BLaER1 (cell line): ENCODE data around the gene REG3A.

ENCODE experiments used
- H3K27ac ChIP-seq: shearing (Covaris generic); formaldehyde crosslinking; 2 replicates; pipeline ENCODE4 v1.8.1; 2022
- H3K27me3 ChIP-seq: shearing (Covaris generic); formaldehyde crosslinking; 2 replicates; pipeline ENCODE4 v1.8.1; 2022
- H3K36me3 ChIP-seq: shearing (Covaris generic); formaldehyde crosslinking; 2 replicates; pipeline ENCODE4 v1.8.1; 2022
- H3K4me1 ChIP-seq: shearing (Covaris generic); formaldehyde crosslinking; 2 replicates; pipeline ENCODE4 v1.8.1; 2022
- H3K4me2 ChIP-seq: shearing (Covaris generic); formaldehyde crosslinking; 2 replicates; pipeline ENCODE4 v1.8.1; 2022
- H3K4me3 ChIP-seq: shearing (Covaris generic); formaldehyde crosslinking; 2 replicates; pipeline ENCODE4 v1.8.1; 2022
- H3K9ac ChIP-seq: shearing (Covaris generic); formaldehyde crosslinking; 2 replicates; pipeline ENCODE4 v1.8.1; 2022
- H3K9me3 ChIP-seq: shearing (Covaris generic); formaldehyde crosslinking; 2 replicates; pipeline ENCODE4 v1.8.1; 2022
- H4K20me1 ChIP-seq: shearing (Covaris generic); formaldehyde crosslinking; 2 replicates; pipeline ENCODE4 v1.8.1; 2022
- Cebpa-rat ChIP-seq: shearing (Covaris generic); IDR thresholded peaks from 2 replicates; pipeline ENCODE4 v1.8.1; 2022

Gene REG3A

GRCh38 chr2:79162801-79163200 lies 3.2 kb upstream of the REG3A start:
- no peaks in the 10 kb centered on the region for H4K20me1 ChIP-seq
- no peaks in the 10 kb centered on the region for H3K27me3 ChIP-seq
- no peak overlapping the region for H3K4me3 ChIP-seq
- H3K9ac ChIP-seq: no peak overlapping the region
- H3K36me3 ChIP-seq: no peaks in the 10 kb centered on the region
- H3K9me3 ChIP-seq: no peaks in the 10 kb centered on the region
- H3K4me2 ChIP-seq: no peak overlapping the region
- no peak overlapping the region for H3K27ac ChIP-seq
- no peaks in the 10 kb centered on the region for H3K4me1 ChIP-seq
- no peak for TF ChIP-seq Cebpa-rat

DNA sequence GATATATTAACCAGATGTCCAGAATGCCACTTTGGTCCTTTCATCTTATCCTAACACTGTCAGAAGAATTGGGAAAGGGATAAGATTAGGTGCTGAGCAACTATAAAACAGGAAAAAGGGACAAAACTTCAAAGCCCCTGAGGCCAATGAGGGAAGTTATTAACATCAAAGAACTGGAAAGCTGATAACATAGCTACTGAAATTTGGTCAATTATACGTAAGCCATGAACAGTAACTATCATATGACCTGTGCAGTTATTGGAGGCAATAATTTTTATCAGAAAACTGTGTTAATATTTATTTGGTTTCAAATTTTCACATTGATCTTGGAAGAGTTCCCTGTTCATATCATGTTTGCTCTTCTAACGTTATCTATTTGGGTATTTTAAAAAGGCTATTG lies 2.6 kb upstream of the REG3A start:
- H4K20me1 ChIP-seq: no peaks in the 10 kb centered on the region
- no peak overlapping the region for H3K4me3 ChIP-seq
- no peak overlapping the region for H3K9ac ChIP-seq
- TF ChIP-seq Cebpa-rat: no peak
- no peak overlapping the region for H3K27ac ChIP-seq
- no peaks in the 10 kb centered on the region for H3K36me3 ChIP-seq
- H3K9me3 ChIP-seq: no peaks in the 10 kb centered on the region
- no peaks in the 10 kb centered on the region for H3K27me3 ChIP-seq
- no peaks in the 10 kb centered on the region for H3K4me1 ChIP-seq
- H3K4me2 ChIP-seq: no peak overlapping the region

GRCh38 chr2:79159030-79159429 lies 523 bp downstream of the REG3A start:
- no peaks in the 10 kb centered on the region for H3K4me1 ChIP-seq
- H3K4me2 ChIP-seq: no peak overlapping the region
- no peak overlapping the region for H3K27ac ChIP-seq
- no peaks in the 10 kb centered on the region for H3K27me3 ChIP-seq
- H3K4me3 ChIP-seq: no peak overlapping the region
- H4K20me1 ChIP-seq: no peaks in the 10 kb centered on the region
- H3K9ac ChIP-seq: no peak overlapping the region
- H3K9me3 ChIP-seq: no peaks in the 10 kb centered on the region
- H3K36me3 ChIP-seq: no peaks in the 10 kb centered on the region
- TF ChIP-seq Cebpa-rat: no peak

DNA sequence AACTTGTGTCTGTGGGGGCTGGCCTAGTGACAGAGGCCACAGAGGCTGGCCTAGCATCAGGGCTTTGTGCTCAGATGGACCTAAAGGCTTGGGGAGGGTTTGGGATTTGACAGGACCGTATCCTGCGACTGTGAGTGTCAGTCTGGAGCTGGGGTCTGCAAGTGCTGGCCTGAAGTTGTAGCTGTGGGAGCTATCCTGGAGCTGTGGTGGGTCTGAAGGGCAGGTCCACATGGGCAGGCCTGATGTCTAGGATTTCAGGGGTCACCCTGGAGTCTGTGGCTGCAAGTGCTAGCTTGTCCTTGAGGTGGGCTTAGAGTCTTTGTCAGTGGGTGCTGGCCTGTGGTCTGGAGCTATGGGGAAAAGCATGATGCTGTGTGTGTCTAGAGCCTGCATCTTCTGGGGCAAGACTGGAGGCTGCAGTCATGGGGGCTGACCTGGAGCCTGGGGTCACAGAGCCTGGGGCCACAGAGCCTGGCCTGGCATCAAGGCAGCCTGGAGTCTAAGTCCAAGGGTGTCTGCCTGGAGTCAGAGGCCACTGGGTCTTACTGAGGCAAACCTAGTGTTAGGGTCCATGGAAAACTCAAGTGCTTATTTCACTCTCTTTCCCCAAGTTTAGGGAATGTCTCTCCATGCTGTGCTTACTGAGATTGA lies 3.6 kb downstream of the REG3A start:
- H3K4me1 ChIP-seq: no peaks in the 10 kb centered on the region
- no peaks in the 10 kb centered on the region for H4K20me1 ChIP-seq
- no peak overlapping the region for H3K4me3 ChIP-seq
- no peaks in the 10 kb centered on the region for H3K9me3 ChIP-seq
- no peaks in the 10 kb centered on the region for H3K36me3 ChIP-seq
- H3K4me2 ChIP-seq: no peak overlapping the region
- H3K9ac ChIP-seq: no peak overlapping the region
- no peak for TF ChIP-seq Cebpa-rat
- H3K27me3 ChIP-seq: no peaks in the 10 kb centered on the region
- H3K27ac ChIP-seq: no peak overlapping the region

DNA sequence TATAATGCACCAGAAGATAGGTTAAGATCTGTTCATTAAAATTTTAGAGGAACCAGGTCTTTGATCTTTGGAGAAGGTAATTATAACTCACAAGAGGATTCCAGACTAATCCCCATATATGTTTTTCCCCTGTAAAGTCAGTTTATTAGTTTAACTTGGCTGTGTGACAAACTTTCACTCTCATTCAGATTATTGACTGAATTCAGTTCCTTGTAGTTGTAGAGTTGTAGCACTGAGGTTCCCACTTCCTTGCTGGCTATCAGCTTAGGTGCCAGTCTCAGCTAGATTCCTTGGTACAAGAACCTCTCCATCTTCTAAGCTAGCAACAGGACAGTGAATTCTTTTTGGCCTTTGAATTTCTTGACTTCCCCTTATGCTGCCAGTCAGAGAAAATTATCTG lies 20.1 kb downstream of the REG3A start:
- Histone ChIP-seq H3K36me3 (no peaks in the 10 kb centered on the region), H3K4me3 (no peak overlapping the region), H3K9ac (no peak overlapping the region), H3K4me1 (no peaks in the 10 kb centered on the region), H3K27me3 (no peaks in the 10 kb centered on the region), H4K20me1 (no peaks in the 10 kb centered on the region), H3K9me3 (no peaks in the 10 kb centered on the region), H3K27ac (no peak overlapping the region), H3K4me2 (no peak overlapping the region)
- TF ChIP-seq Cebpa-rat: no peak

GRCh38 chr2:79138385-79138784 lies 21.2 kb downstream of the REG3A start:
- Histone ChIP-seq H3K4me3 (no peak overlapping the region), H3K27ac (no peak overlapping the region), H3K9me3 (no peaks in the 10 kb centered on the region), H3K4me1 (no peaks in the 10 kb centered on the region), H3K9ac (no peak overlapping the region), H4K20me1 (no peaks in the 10 kb centered on the region), H3K4me2 (no peak overlapping the region), H3K27me3 (no peaks in the 10 kb centered on the region), H3K36me3 (no peaks in the 10 kb centered on the region)
- TF ChIP-seq Cebpa-rat: no peak

DNA sequence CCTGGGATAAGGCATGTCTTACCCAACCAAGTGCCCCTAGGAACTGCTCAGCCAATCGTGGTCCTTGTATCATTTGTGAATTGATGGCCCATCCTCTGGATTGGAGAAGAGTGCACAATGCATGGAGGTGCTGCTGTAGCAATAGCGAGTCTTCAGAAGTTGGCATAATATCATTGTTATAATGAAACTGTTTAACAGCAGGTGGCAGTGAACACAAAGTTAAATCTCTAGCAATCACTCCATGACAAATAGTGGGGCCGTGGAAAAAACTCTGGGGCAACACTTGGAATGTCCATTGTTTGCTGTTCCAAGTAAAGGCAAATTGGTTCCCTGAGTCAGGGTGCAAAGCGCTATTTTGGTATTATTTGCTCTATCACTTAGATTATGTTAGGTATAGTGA lies 27.9 kb downstream of the REG3A start:
- H3K27ac ChIP-seq: no peak overlapping the region
- H3K4me1 ChIP-seq: peaks cover 11% of the 10 kb centered on the region
- no peaks in the 10 kb centered on the region for H3K27me3 ChIP-seq
- no peaks in the 10 kb centered on the region for H4K20me1 ChIP-seq
- no peaks in the 10 kb centered on the region for H3K36me3 ChIP-seq
- no peak overlapping the region for H3K4me2 ChIP-seq
- no peak overlapping the region for H3K9ac ChIP-seq
- no peak overlapping the region for H3K4me3 ChIP-seq
- H3K9me3 ChIP-seq: no peaks in the 10 kb centered on the region
- no peak for TF ChIP-seq Cebpa-rat

DNA sequence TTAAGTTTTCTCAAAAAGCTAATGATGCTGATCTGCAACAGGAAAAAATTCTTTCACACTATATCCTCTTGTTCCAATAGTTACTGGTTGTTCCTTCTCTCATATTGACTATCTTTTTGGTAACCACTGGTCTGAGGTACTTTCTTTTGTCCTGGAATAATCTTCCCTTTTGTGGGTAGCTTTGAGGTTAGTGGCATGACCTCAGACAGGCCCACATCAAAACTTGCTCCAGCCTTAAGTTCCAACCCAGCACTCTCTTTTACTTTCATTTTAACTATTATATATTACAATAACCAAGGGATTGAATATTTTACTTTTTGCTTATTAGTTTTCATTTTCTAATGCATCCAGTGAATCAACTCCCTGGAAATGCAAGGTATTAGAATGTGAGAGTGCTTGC lies 29.7 kb downstream of the REG3A start:
- no peak overlapping the region for H3K4me3 ChIP-seq
- no peaks in the 10 kb centered on the region for H4K20me1 ChIP-seq
- TF ChIP-seq Cebpa-rat: no peak
- peaks cover 11% of the 10 kb centered on the region for H3K4me1 ChIP-seq
- H3K4me2 ChIP-seq: peak overlapping the region; percentile 10
- H3K27me3 ChIP-seq: no peaks in the 10 kb centered on the region
- no peak overlapping the region for H3K9ac ChIP-seq
- H3K27ac ChIP-seq: no peak overlapping the region
- H3K36me3 ChIP-seq: no peaks in the 10 kb centered on the region
- H3K9me3 ChIP-seq: no peaks in the 10 kb centered on the region

DNA sequence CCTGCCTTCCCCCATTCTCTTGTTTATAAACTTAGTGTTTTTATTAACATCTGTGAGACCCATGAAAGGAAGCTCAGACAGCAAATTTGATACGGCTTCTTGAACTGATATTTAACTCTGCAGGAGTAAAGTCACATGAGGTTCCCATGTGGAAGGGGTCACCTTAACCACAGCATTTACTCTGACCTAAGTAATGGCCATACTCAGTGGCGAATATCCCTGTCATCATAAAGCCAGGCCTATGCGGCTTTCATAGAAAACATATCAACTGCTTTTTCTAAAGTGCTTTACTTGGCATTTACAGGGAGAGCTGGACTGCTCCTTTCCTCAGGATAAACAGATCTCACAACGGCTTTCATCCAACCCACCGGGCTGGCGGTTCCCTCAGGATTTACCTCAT lies 30.3 kb downstream of the REG3A start:
- Histone ChIP-seq H3K4me2 (no peak overlapping the region), H3K27me3 (no peaks in the 10 kb centered on the region), H3K4me3 (no peak overlapping the region), H3K9me3 (no peaks in the 10 kb centered on the region), H3K9ac (no peak overlapping the region), H3K4me1 (peaks cover 11% of the 10 kb centered on the region), H4K20me1 (no peaks in the 10 kb centered on the region), H3K36me3 (no peaks in the 10 kb centered on the region), H3K27ac (no peak overlapping the region)
- no peak for TF ChIP-seq Cebpa-rat

GRCh38 chr2:79128406-79128805 lies 31.1 kb downstream of the REG3A start:
- no peak overlapping the region for H3K4me2 ChIP-seq
- H4K20me1 ChIP-seq: no peaks in the 10 kb centered on the region
- H3K27me3 ChIP-seq: no peaks in the 10 kb centered on the region
- no peak overlapping the region for H3K9ac ChIP-seq
- H3K4me3 ChIP-seq: no peak overlapping the region
- H3K36me3 ChIP-seq: no peaks in the 10 kb centered on the region
- H3K27ac ChIP-seq: no peak overlapping the region
- no peak for TF ChIP-seq Cebpa-rat
- H3K4me1 ChIP-seq: peaks cover 11% of the 10 kb centered on the region
- H3K9me3 ChIP-seq: no peaks in the 10 kb centered on the region

DNA sequence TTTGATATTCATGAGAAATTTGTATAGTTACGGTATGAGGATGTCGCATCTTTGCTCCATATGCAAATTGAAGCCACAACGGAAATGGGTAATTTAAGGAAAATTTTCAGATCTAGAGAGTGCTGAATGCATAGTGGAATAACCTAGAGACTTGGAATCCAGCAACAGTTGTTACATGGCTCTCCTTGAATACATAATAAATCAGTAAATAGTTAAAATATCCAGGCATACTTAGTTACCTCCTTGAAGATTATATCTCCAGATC lies 33.9 kb downstream of the REG3A start:
- no peaks in the 10 kb centered on the region for H4K20me1 ChIP-seq
- no peak for TF ChIP-seq Cebpa-rat
- no peak overlapping the region for H3K27ac ChIP-seq
- H3K4me1 ChIP-seq: peaks cover 11% of the 10 kb centered on the region
- H3K4me3 ChIP-seq: no peak overlapping the region
- H3K9me3 ChIP-seq: no peaks in the 10 kb centered on the region
- H3K27me3 ChIP-seq: no peaks in the 10 kb centered on the region
- H3K36me3 ChIP-seq: no peaks in the 10 kb centered on the region
- no peak overlapping the region for H3K4me2 ChIP-seq
- H3K9ac ChIP-seq: no peak overlapping the region
